A549 (cell line): ENCODE data around the gene MAPKAP1. TPM values are rescaled to one million over a fixed set of nuclear protein-coding genes. Genes with fewer than 3 reads are reported as not detected.
A peak's percentile ranks its signal among the peaks of the same experiment; 100 is the strongest.

Source experiments
- ATAC-seq, 2 experiments: fragments of 200-7000 bp in 1 of 2; fragments of >200 bp in 1 of 2; cut with Nextera tagmentation in 1 of 2; cut with Tn5 transposase in 1 of 2; 3 replicates each; pipeline versions ENCODE4 v1.8.0 to v1.9.1; 2018 to 2020; ENCODE audit warnings: mild to moderate bottlenecking in 1 of 2, moderate library complexity in 1 of 2
- CTCF ChIA-PET: fragments of 300-600 bp; sonication (Branson Sonifier 250); formaldehyde crosslinking; extraction: SDS; loops from one replicate; lab custom pipeline; 2021; ENCODE audit warnings: antibody characterized with exemption, inconsistent platforms; lab: Yijun Ruan, JAX
- POLR2A ChIA-PET: fragments of 350-600 bp; formaldehyde crosslinking; extraction: SDS; loops from one replicate; lab custom pipeline; 2021; ENCODE audit warnings: antibody characterized with exemption, inconsistent platforms; lab: Yijun Ruan, JAX
- DNase-seq, 2 experiments: peaks; one replicate each; pipeline versions ENCODE4 v3.0.0 to v3.0.0-alpha.2; 2011 to 2016; ENCODE audit warnings: low read depth in 1 of 2, low spot score in 1 of 2
- FAIRE-seq: peaks from 2 replicates; lab custom pipeline; 2011; peaks lifted over from hg19 to GRCh38; lab: Jason Lieb, UNC
- H3K27ac ChIP-seq, 2 experiments: fragments of >200 bp; sonication (Bioruptor Twin); formaldehyde crosslinking; 3 replicates each; pipeline ENCODE4 v1.5.1; 2016 to 2017
- H3K4me1 ChIP-seq: fragments of >200 bp; sonication (Bioruptor Twin); formaldehyde crosslinking; 3 replicates; pipeline ENCODE4 v1.6.1; 2016
- H3K4me2 ChIP-seq: fragments of >200 bp; sonication (Bioruptor Twin); formaldehyde crosslinking; 3 replicates; pipeline ENCODE4 v1.6.1; 2016
- H3K4me3 ChIP-seq: fragments of >200 bp; sonication (Bioruptor Twin); formaldehyde crosslinking; 3 replicates; pipeline ENCODE4 v1.5.1; 2016
- H3K9me3 ChIP-seq: fragments of >200 bp; sonication (Bioruptor Twin); formaldehyde crosslinking; 3 replicates; pipeline ENCODE4 v1.6.1; 2016
- BCL3 ChIP-seq: fragments of >200 bp; sonication (Bioruptor Twin); formaldehyde crosslinking; IDR thresholded peaks from 3 replicates; pipeline ENCODE4 v1.6.1; 2016
- BHLHE40 ChIP-seq: IDR thresholded peaks from 2 replicates; pipeline ENCODE4 v1.6.1; 2012; ENCODE audit warnings: low read depth, low read length, inconsistent platforms
- CBX2 ChIP-seq: fragments of 200-600 bp; sonication (generic); IDR thresholded peaks from 2 replicates; pipeline ENCODE4 v1.6.1; 2016; ENCODE audit warnings: low read depth, mild to moderate bottlenecking, borderline replicate concordance
- CBX8 ChIP-seq: fragments of 200-600 bp; sonication (generic); IDR thresholded peaks from 2 replicates; pipeline ENCODE4 v1.6.1; 2016
- CEBPB ChIP-seq, 2 experiments: fragments of >200 bp in 1 of 2; sonication (Bioruptor Twin) in 1 of 2; formaldehyde crosslinking in 1 of 2; IDR thresholded peaks; 2 replicates each; pipeline ENCODE4 v1.6.1; 2012 to 2016
- CTCF ChIP-seq: fragments of >200 bp; sonication (Bioruptor Twin); formaldehyde crosslinking; IDR thresholded peaks from 3 replicates; pipeline ENCODE4 v1.5.1; 2016
- EHMT2 ChIP-seq: fragments of 200-600 bp; sonication (generic); IDR thresholded peaks from 2 replicates; pipeline ENCODE4 v1.6.1; 2016; ENCODE audit warnings: antibody characterized with exemption, low read depth, mild to moderate bottlenecking, moderate library complexity
- EP300 ChIP-seq, 2 experiments: fragments of >200 bp; sonication (Bioruptor Twin); formaldehyde crosslinking; IDR thresholded peaks; 2 replicates in 1 of 2; 3 replicates in 1 of 2; pipeline ENCODE4 v1.6.1; 2016 to 2017
- ESRRA ChIP-seq: fragments of 150-350 bp; IDR thresholded peaks from 2 replicates; pipeline ENCODE4 v1.6.1; 2014; ENCODE audit warnings: mild to moderate bottlenecking, low read length, borderline replicate concordance
- FOSB ChIP-seq: fragments of 250-450 bp; sonication (Bioruptor Pico); IDR thresholded peaks from 2 replicates; pipeline ENCODE4 v1.5.0; 2020; ENCODE audit warnings: mild to moderate bottlenecking, moderate library complexity
- FOSL2 ChIP-seq, 2 experiments: fragments of 450-650 bp in 1 of 2; fragments of >200 bp in 1 of 2; sonication (Bioruptor Twin) in 1 of 2; formaldehyde crosslinking; IDR thresholded peaks; 2 replicates each; pipeline versions ENCODE4 v1.5.0 to v1.6.1; 2016 to 2020; ENCODE audit warnings: mild to moderate bottlenecking in 1 of 2, moderate library complexity in 1 of 2
- FOXS1 ChIP-seq: fragments of 250-450 bp; sonication (Bioruptor Pico); IDR thresholded peaks from 2 replicates; pipeline ENCODE4 v1.5.0; 2020; ENCODE audit warnings: mild to moderate bottlenecking, moderate library complexity
- GATA3 ChIP-seq: IDR thresholded peaks from 2 replicates; pipeline ENCODE4 v1.6.1; 2012; ENCODE audit warnings: borderline replicate concordance
- HEYL ChIP-seq: fragments of 250-450 bp; sonication (Bioruptor Pico); IDR thresholded peaks from 2 replicates; pipeline ENCODE4 v1.8.0; 2021; ENCODE audit warnings: mild to moderate bottlenecking, moderate library complexity
- JUN ChIP-seq, 2 experiments: fragments of >200 bp; sonication (Bioruptor Twin); formaldehyde crosslinking; IDR thresholded peaks; 2 replicates in 1 of 2; 3 replicates in 1 of 2; pipeline ENCODE4 v1.6.1; 2016 to 2017
- JUNB ChIP-seq: fragments of >200 bp; sonication (Bioruptor Twin); formaldehyde crosslinking; IDR thresholded peaks from 2 replicates; pipeline ENCODE4 v1.6.1; 2016
- MAFK ChIP-seq: fragments of 450-650 bp; IDR thresholded peaks from 2 replicates; pipeline ENCODE4 v1.6.1; 2014; ENCODE audit not compliant: partially characterized antibody
- MAX ChIP-seq: IDR thresholded peaks from 2 replicates; pipeline ENCODE4 v1.6.1; 2012
- MAZ ChIP-seq: fragments of 150-350 bp; IDR thresholded peaks from 2 replicates; pipeline ENCODE4 v1.6.1; 2014; ENCODE audit warnings: antibody characterized with exemption, low read depth, low read length, borderline replicate concordance
- NFE2L2 ChIP-seq: fragments of 150-350 bp; conservative IDR thresholded peaks from 2 replicates; pipeline ENCODE4 v1.6.1; 2014; ENCODE audit warnings: low read length
- NR3C1 ChIP-seq: fragments of >200 bp; sonication (Bioruptor Twin); formaldehyde crosslinking; IDR thresholded peaks from 3 replicates; pipeline ENCODE4 v1.6.1; 2017
- PBX3 ChIP-seq: IDR thresholded peaks from 2 replicates; pipeline ENCODE4 v1.6.1; 2012
- POLR2AphosphoS2 ChIP-seq: conservative IDR thresholded peaks from 2 replicates; pipeline ENCODE4 v1.6.1; 2012; ENCODE audit warnings: low read length, improper control_type of control experiment, inconsistent platforms
- RARB ChIP-seq: fragments of 250-450 bp; sonication (Bioruptor Pico); IDR thresholded peaks from 2 replicates; pipeline ENCODE4 v1.8.0; 2021; ENCODE audit warnings: mild to moderate bottlenecking, moderate library complexity
- SMC3 ChIP-seq: fragments of >200 bp; sonication (Bioruptor Twin); formaldehyde crosslinking; IDR thresholded peaks from 3 replicates; pipeline ENCODE4 v1.6.1; 2018; ENCODE audit warnings: inconsistent platforms
- ZSCAN20 ChIP-seq: fragments of 250-450 bp; sonication (Bioruptor Pico); IDR thresholded peaks from 2 replicates; pipeline ENCODE4 v1.8.0; 2022; ENCODE audit warnings: mild to moderate bottlenecking, moderate library complexity
- WGBS: methylation state at CpG from one replicate; pipeline ENCODE4 v1.1.6; 2017; ENCODE audit errors: missing lambda C conversion rate; 5-methylcytosine and 5-hydroxymethylcytosine counted together
- polyA plus RNA-seq, 4 experiments: library from polyadenylated mRNA; depleted of rRNA in 3 of 4; stranded (reverse); fragments of >200 nt; fragmentation: RNase III in 1 of 4; extraction: RNeasy Plus Mini Kit Qiagen cat#74134 plus additional on column Dnase treatment in 1 of 4; gene quantifications; 2 replicates in 3 of 4; 3 replicates in 1 of 4; pipeline ENCODE4 v1.2.3, GENCODE V29; 2011 to 2017
- TF ChIP-seq, protein P1 (sequence below): IDR thresholded peaks from 2 replicates; pipeline ENCODE4 v1.6.1; 2012; ENCODE audit warnings: low read depth, borderline replicate concordance
- TF ChIP-seq, protein P2 (sequence below): fragments of 150-350 bp; IDR thresholded peaks from 2 replicates; pipeline ENCODE4 v1.6.1; 2014; ENCODE audit warnings: low read depth, mild to moderate bottlenecking, low read length

Gene MAPKAP1
- polyA plus RNA-seq, 2 of the 4 experiments (the other 2 are of a cell fraction), result 49.9 to 119 TPM

- Histone ChIP-seq H3K9me3 (no peaks in the 10 kb centered on the region), H3K4me1 (peaks cover 57% of the 10 kb centered on the region), H3K4me3 (no peak overlapping the region), H3K27ac (peak overlapping the region in 1 of 2 experiments; percentile 36; a peak in 2 of 6 replicates)
- no peak for DNase-seq
- 88% methylated on average over 12 of the region's 12 CpGs for WGBS
- ChIA-PET POLR2A (interaction anchor here (0.8 kb wide), 1 partner anchor 9 kb away, joined by 3 read pairs; no protein-coding TSS in a partner anchor), CTCF (interaction anchor here (0.7 to 1.6 kb wide), 6 partner anchors 8 to 949 kb away, joined by 3 to 10 read pairs (median 4); no protein-coding TSS in a partner anchor)
- TF ChIP-seq GATA3, result no peak
- no peak for TF ChIP-seq NR3C1
- no peak for TF ChIP-seq SMC3
- TF ChIP-seq MAZ, result no peak
- TF ChIP-seq MAFK, result no peak
- TF ChIP-seq CBX8, result no peak
- TF ChIP-seq, protein P1, sequence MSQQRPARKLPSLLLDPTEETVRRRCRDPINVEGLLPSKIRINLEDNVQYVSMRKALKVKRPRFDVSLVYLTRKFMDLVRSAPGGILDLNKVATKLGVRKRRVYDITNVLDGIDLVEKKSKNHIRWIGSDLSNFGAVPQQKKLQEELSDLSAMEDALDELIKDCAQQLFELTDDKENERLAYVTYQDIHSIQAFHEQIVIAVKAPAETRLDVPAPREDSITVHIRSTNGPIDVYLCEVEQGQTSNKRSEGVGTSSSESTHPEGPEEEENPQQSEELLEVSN, result no peak
- no peak for TF ChIP-seq MAX
- TF ChIP-seq BHLHE40, result no peak
- TF ChIP-seq, all 56 proteins: peak for 0
- no peak for FAIRE-seq
- peak overlapping the region; percentile 10; the same call in 1 of the 3 replicates for H3K4me2 ChIP-seq
- no peak for ATAC-seq
These were observed 165.2 kb downstream of the MAPKAP1 start for GRCh38 chr9:125541840-125542243.

DNA sequence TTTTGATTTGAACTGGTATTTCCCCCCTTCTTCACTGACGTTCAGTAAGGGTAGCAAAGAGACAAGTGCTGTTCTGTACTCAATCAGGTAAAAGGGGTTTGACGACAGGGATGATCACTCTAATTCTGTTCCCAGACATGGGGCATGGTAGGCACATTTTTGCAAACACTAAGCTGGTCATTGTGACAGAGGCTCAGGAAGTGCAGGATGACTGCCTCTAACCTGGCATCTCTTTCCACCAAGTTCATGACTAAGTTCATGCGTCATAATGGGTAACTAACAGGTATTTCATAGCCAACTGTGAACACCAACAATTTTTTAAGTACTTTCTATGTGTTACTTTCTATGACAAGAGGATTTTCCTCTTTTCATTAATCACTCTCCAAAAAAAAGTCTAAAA is 166.5 kb downstream of the MAPKAP1 start:
- ATAC-seq, result peak in 1 of 2 experiments; percentile 21; a peak in 1 of 6 replicates
- Histone ChIP-seq H3K27ac (peak overlapping the region; percentile 38 to 75; a peak in 5 of 6 replicates), H3K9me3 (no peaks in the 10 kb centered on the region), H3K4me1 (peaks cover 70% of the 10 kb centered on the region), H3K4me2 (peak overlapping the region; percentile 49), H3K4me3 (no peak overlapping the region)
- no peak for FAIRE-seq
- DNase-seq, result peak in 1 of 2 experiments; percentile 37
- ChIA-PET POLR2A (no interaction called here), CTCF (interaction anchor here (0.7 to 1.5 kb wide), 3 partner anchors 12 to 950 kb away, joined by 3 to 6 read pairs (median 4); no protein-coding TSS in a partner anchor)
- 54% methylated on average over 3 of the region's 3 CpGs for WGBS
- TF ChIP-seq POLR2AphosphoS2 (no peak), JUNB (0 out of 2 replicates have a peak, but pooled peaks have one; percentile 14), JUN (IDR thresholded peaks at IDR 0.05) (no peak), EP300 (IDR thresholded peaks at IDR 0.05) (peak in 1 of 2 experiments; percentile 13; a peak in 1 of 5 replicates), NFE2L2 (no peak), FOSL2 (IDR thresholded peaks at IDR 0.05) (no peak), FOSL2 (CRISPR knock-in tag; IDR thresholded peaks at IDR 0.05) (peak; percentile 55)

- 2% methylated on average over 2 of the region's 2 CpGs for WGBS
- H3K9me3 ChIP-seq, result no peaks in the 10 kb centered on the region
- H3K4me1 ChIP-seq, result peaks cover 74% of the 10 kb centered on the region
- ATAC-seq (peak; percentile 90 to 93), FAIRE-seq (no peak), DNase-seq (peak; percentile 72 to 78)
- CTCF ChIA-PET, result interaction anchor here (1.0 to 2.0 kb wide), 4 partner anchors 13 to 130 kb away, joined by 3 to 4 read pairs (median 4); no protein-coding TSS in a partner anchor
- no peak overlapping the region; the same call in 2 of the 3 replicates for H3K4me3 ChIP-seq
- peak overlapping the region; percentile 77 to 85 for H3K27ac ChIP-seq
- POLR2A ChIA-PET, result no interaction called here
- peak overlapping the region; percentile 77 for H3K4me2 ChIP-seq
- TF ChIP-seq FOSB (CRISPR knock-in tag) (no peak), POLR2AphosphoS2 (no peak), SMC3 (no peak), EHMT2 (no peak), CTCF (no peak), MAFK (peak; percentile 44), CEBPB (IDR thresholded peaks at IDR 0.05) (no peak), ESRRA (no peak), CBX2 (no peak), RARB (no peak), PBX3 (no peak), NFE2L2 (0 out of 2 replicates have a peak, but pooled peaks have one; percentile 26), ZSCAN20 (no peak), HEYL (CRISPR knock-in tag) (no peak), JUN (IDR thresholded peaks at IDR 0.05) (0 out of 5 replicates have a peak, but pooled peaks of 1 of the 2 experiments have one; percentile 34), BCL3 (no peak), FOXS1 (CRISPR knock-in tag) (0 out of 2 replicates have a peak, but pooled peaks have one; percentile 51)
- TF ChIP-seq, protein P2, sequence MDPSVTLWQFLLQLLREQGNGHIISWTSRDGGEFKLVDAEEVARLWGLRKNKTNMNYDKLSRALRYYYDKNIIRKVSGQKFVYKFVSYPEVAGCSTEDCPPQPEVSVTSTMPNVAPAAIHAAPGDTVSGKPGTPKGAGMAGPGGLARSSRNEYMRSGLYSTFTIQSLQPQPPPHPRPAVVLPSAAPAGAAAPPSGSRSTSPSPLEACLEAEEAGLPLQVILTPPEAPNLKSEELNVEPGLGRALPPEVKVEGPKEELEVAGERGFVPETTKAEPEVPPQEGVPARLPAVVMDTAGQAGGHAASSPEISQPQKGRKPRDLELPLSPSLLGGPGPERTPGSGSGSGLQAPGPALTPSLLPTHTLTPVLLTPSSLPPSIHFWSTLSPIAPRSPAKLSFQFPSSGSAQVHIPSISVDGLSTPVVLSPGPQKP, result no peak
These were observed 168.9 kb downstream of the MAPKAP1 start for GRCh38 chr9:125538092-125538473.
